Fibroblast of lung (primary cell): ENCODE measurements around the gene SIVA1. TPM values are rescaled to one million over a fixed set of nuclear protein-coding genes. Genes with fewer than 3 reads are reported as not detected.

Source experiments
- DNase-seq, 2 donors: peaks; one replicate each; pipeline versions ENCODE4 v3.0.0 to v3.0.0-alpha.2; 2010; ENCODE audit warnings: low read depth in 2 of 2
- H2AFZ ChIP-seq: 2 replicates; pipeline ENCODE4 v1.5.1; 2012; ENCODE audit warnings: low read length, control low read depth, inconsistent platforms
- H3K27ac ChIP-seq: 2 replicates; pipeline ENCODE4 v1.5.1; 2011; ENCODE audit warnings: low read length, control low read depth; ENCODE audit not compliant: insufficient read depth
- H3K27me3 ChIP-seq: 2 replicates; pipeline ENCODE4 v1.5.1; 2011; ENCODE audit warnings: mild to moderate bottlenecking, low read length; ENCODE audit not compliant: control insufficient read depth, insufficient read depth
- H3K36me3 ChIP-seq: 2 replicates; pipeline ENCODE4 v1.5.1; 2011; ENCODE audit warnings: low read length; ENCODE audit not compliant: control insufficient read depth, insufficient read depth
- H3K4me1 ChIP-seq: 2 replicates; pipeline ENCODE4 v1.5.1; 2011; ENCODE audit warnings: low read length; ENCODE audit not compliant: control insufficient read depth, insufficient read depth; ENCODE audit errors: extremely low read depth
- H3K4me2 ChIP-seq: 2 replicates; pipeline ENCODE4 v1.5.1; 2011; ENCODE audit warnings: low read length, control low read depth; ENCODE audit not compliant: insufficient read depth; ENCODE audit errors: extremely low read depth
- H3K4me3 ChIP-seq, 4 experiments: fragments of 200-600 bp in 1 of 4; sonication (generic) in 1 of 4; replicated peaks in 1 of 4; 2 replicates each; pipeline ENCODE4 v1.5.1; 2011 to 2016; ENCODE audit warnings: low read length in 4 of 4, low read depth in 3 of 4, mild to moderate bottlenecking in 3 of 4, control low read depth in 2 of 4, inconsistent platforms in 1 of 4, mixed read lengths in 1 of 4; ENCODE audit not compliant: insufficient read depth in 1 of 4; ENCODE audit errors: control extremely low read depth in 1 of 4
- H3K79me2 ChIP-seq: 2 replicates; pipeline ENCODE4 v1.5.1; 2012; ENCODE audit warnings: mild to moderate bottlenecking, low read length, inconsistent platforms; ENCODE audit not compliant: control insufficient read depth, insufficient read depth
- H3K9ac ChIP-seq: 2 replicates; pipeline ENCODE4 v1.5.1; 2011; ENCODE audit warnings: mild to moderate bottlenecking, low read length, control low read depth; ENCODE audit not compliant: insufficient read depth
- H3K9me3 ChIP-seq: 2 replicates; pipeline ENCODE4 v1.5.1; 2012; ENCODE audit warnings: low read depth, low read length; ENCODE audit not compliant: control insufficient read depth, insufficient read depth
- H4K20me1 ChIP-seq: 2 replicates; pipeline ENCODE4 v1.5.1; 2011; ENCODE audit warnings: low read length; ENCODE audit not compliant: control insufficient read depth, insufficient read depth; ENCODE audit errors: extremely low read depth
- CTCF ChIP-seq, 2 donors: IDR thresholded peaks in 1 of 2; conservative IDR thresholded peaks in 1 of 2; 1 replicate in 1 of 2; 2 replicates in 1 of 2; pipeline ENCODE4 v1.5.1; 2011 to 2012; ENCODE audit warnings: low read length in 2 of 2, control low read depth in 1 of 2, inconsistent platforms in 1 of 2, low read depth in 1 of 2, mild to moderate bottlenecking in 1 of 2
- EZH2 ChIP-seq: IDR thresholded peaks from 2 replicates; pipeline ENCODE4 v1.5.1; 2012; ENCODE audit warnings: low read length, control low read depth, mild to moderate bottlenecking; ENCODE audit errors: missing control alignments
- polyA plus RNA-seq, 2 donors: library from polyadenylated mRNA; depleted of rRNA in 1 of 2; stranded (reverse) in 1 of 2; unstranded in 1 of 2; fragments of >200 nt; gene quantifications; 2 replicates each; pipeline ENCODE4 v1.2.1, GENCODE V29; 2011 to 2012; ENCODE audit warnings: missing spikeins in 1 of 2
- total RNA-seq: library from RNA; depleted of rRNA; stranded (reverse); fragments of >200 nt; gene quantifications from 2 replicates; pipeline ENCODE4 v1.2.1, GENCODE V29; 2014

Gene SIVA1
- total and polyA plus RNA-seq, 2 donors (not counting 1 experiment from before 2014, with no cell fraction given): 26.1 to 65.1 TPM

GRCh38 chr14:104743461-104744380, 9.2 kb upstream of the SIVA1 start:
- H3K4me1 ChIP-seq: peaks cover 11% of the 10 kb centered on the region
- H2AFZ ChIP-seq: no peak overlapping the region
- DNase-seq: peak in 1 of 2 donors; percentile 27
- no peak overlapping the region for H3K27ac ChIP-seq
- TF ChIP-seq EZH2 (no peak), CTCF (conservative IDR thresholded peaks at IDR 0.05 in 1 of 2, IDR thresholded peaks at IDR 0.05 in 1 of 2; ENCODE audit: low read depth in 1 of 2, low read length in 2 of 2) (no peak)
- no peaks in the 10 kb centered on the region for H4K20me1 ChIP-seq
- no peaks in the 10 kb centered on the region for H3K79me2 ChIP-seq
- H3K9me3 ChIP-seq: no peaks in the 10 kb centered on the region
- H3K9ac ChIP-seq: no peak overlapping the region
- no peaks in the 10 kb centered on the region for H3K36me3 ChIP-seq
- no peaks in the 10 kb centered on the region for H3K27me3 ChIP-seq
- no peak overlapping the region for H3K4me2 ChIP-seq
- H3K4me3 ChIP-seq: no peak overlapping the region

- H3K79me2 ChIP-seq: no peaks in the 10 kb centered on the region
- H3K9me3 ChIP-seq: no peaks in the 10 kb centered on the region
- peaks cover 18% of the 10 kb centered on the region for H3K4me1 ChIP-seq
- H3K27ac ChIP-seq: no peak overlapping the region
- no peak for DNase-seq
- H3K36me3 ChIP-seq: no peaks in the 10 kb centered on the region
- no peaks in the 10 kb centered on the region for H3K27me3 ChIP-seq
- H4K20me1 ChIP-seq: no peaks in the 10 kb centered on the region
- no peak overlapping the region for H3K9ac ChIP-seq
- no peak overlapping the region for H3K4me3 ChIP-seq
- no peak overlapping the region for H3K4me2 ChIP-seq
- no peak overlapping the region for H2AFZ ChIP-seq
- no peak for TF ChIP-seq CTCF (conservative IDR thresholded peaks at IDR 0.05 in 1 of 2, IDR thresholded peaks at IDR 0.05 in 1 of 2; ENCODE audit: low read depth in 1 of 2, low read length in 2 of 2)
- TF ChIP-seq EZH2: no peak
These were observed 8.5 kb upstream of the SIVA1 start for GRCh38 chr14:104744484-104744883.

- Histone ChIP-seq H3K4me2 (no peak overlapping the region), H3K4me3 (no peak overlapping the region), H3K27ac (no peak overlapping the region), H3K4me1 (peaks cover 27% of the 10 kb centered on the region), H3K9me3 (no peaks in the 10 kb centered on the region), H3K9ac (no peak overlapping the region), H3K27me3 (no peaks in the 10 kb centered on the region), H4K20me1 (no peaks in the 10 kb centered on the region), H3K36me3 (no peaks in the 10 kb centered on the region), H3K79me2 (no peaks in the 10 kb centered on the region), H2AFZ (no peak overlapping the region)
- TF ChIP-seq EZH2 (no peak), CTCF (conservative IDR thresholded peaks at IDR 0.05 in 1 of 2, IDR thresholded peaks at IDR 0.05 in 1 of 2; ENCODE audit: low read depth in 1 of 2, low read length in 2 of 2) (no peak)
- DNase-seq: no peak
These were observed 7.5 kb upstream of the SIVA1 start for GRCh38 chr14:104745431-104745830.
